Measurements from ENCODE around the gene PAPLN.

Gene PAPLN

DNA sequence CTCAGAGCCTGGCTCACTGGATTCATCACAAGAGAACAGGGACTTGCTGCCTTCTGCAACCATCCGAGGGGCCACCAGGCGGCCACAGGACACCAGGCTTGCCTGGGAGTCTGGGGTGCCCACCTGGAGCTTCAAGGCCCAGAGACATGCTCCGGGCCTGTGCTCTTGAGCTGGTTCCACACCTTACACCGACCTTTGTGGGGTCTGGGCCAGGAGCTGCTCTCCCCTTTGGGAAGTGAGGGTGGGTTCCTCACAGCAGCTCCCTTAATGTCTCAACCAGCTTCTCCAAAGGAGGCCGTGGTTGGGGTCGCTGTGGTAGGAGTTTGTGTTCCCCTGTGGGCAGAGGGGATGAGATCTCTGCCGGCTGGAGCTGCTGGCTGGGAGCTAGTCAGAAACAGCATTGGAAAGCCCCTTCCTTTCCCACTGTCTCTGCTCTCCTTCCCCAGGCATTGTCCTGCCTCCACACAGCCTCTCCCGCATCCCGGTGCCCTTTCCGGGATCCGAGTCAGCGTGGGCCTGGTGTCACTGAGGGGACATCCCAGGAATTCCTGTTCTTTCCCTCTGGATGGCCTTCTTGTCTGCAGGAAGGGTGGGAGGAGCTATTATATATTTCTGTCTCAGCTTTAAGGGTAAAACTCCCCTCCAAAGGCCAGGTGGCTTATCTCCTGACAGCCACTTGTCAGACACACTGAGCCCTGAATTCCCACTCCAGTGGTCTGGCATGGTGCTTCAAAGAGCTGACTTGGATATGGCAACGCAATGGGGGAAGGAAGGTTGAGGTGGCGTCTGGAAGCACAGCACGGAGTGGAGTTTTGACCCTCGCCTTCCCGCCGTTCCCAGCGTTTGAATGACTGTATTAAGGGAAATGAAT, 5.1 kb upstream of the PAPLN start:
- no peak for DNase-seq

DNA sequence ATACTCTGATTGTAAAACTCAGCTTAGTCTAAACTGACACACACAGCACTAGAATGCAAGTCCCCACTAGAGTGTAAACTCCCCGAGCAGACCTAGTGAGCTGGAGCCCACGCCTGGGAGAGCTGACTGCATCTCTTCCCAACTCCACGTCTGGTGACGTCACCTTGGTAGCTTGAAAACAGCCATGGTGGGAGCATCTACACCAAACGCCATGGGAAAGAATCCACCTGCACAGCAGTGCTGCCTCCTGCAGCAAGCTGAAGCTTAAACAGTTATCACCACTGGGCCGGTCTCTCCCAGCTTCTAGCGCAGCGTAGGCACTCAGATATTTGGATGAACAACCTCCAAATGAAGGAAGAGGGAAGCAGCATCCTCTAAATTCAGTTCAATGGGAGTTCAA, 4.3 kb upstream of the PAPLN start:
- DNase-seq, result no peak

DNA sequence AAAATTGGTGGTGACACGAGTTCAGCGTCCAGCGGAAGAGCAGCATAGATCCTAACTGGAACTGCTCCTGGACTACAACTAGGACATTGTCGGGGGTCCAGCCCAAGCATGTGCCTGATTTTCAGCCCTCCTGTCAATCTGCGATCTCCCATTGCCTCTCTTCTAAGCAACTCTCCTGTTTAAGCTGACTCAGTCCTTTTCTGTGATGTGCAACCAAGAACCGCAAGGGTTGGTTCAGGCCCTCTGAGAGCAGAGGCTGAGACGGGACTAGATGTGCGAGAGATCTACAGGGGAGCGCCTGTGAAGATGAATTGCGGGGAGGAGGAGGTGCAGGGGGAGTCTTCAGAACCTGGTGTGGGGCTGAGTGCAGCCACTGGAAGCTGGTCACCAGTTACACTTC, 3.7 kb upstream of the PAPLN start:
- no peak for DNase-seq

DNA sequence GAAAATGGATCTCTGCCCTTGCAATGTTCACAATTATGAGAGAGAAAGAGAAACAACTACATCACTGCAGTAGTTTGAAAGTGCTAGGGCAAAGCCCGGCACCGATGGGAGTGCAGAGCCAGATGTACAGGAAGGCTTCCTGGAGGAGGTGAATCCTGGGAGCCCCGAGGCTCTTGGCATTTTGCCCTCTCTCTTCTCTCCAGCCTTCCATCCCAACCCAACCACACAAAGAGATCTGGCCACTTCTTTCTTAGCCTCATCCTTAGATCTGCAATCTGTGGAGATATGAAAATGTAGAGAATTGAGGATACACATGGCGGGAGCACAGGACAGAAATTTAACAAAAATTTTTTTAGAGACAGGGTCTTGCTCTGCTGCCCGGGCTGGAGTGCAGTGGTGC, 3.3 kb upstream of the PAPLN start:
- DNase-seq, result no peak

- DNase-seq, result no peak
Observed at GRCh38 chr14:73234586-73235394, 2.5 kb upstream of the PAPLN start.

DNA sequence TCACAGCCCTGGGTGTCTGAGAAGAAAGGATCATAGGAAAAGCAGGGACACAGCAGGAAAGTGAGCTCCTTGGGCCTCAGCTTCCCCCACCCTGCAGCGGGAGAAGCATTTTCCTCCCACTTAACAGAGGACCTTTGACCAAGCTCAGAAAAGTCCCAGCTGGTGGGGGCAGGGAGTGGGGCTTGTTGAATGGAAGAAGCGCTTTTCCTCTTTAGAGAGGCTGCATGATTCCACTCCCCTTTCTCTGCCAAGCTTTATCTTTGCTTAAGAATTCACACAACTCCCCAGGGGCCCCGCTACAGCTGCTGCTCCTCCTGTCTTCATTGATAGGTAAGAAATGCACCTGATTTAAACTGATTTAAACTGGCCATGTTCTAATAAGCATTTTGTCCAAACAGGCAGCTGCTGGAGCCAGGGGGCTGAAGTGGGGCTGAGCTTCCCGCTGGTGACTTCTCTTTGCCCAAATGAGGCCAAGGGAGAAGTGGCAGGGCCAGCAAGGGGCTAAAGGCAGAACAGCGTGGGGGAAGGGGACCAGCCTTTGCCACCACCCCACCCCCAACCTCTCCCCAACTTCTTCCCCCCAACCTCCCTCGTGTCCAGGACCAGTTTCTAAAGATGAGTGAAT, 1.7 kb upstream of the PAPLN start:
- no peak for DNase-seq

- no peak for DNase-seq
Observed at GRCh38 chr14:73236157-73236556, 1.1 kb upstream of the PAPLN start.

DNA sequence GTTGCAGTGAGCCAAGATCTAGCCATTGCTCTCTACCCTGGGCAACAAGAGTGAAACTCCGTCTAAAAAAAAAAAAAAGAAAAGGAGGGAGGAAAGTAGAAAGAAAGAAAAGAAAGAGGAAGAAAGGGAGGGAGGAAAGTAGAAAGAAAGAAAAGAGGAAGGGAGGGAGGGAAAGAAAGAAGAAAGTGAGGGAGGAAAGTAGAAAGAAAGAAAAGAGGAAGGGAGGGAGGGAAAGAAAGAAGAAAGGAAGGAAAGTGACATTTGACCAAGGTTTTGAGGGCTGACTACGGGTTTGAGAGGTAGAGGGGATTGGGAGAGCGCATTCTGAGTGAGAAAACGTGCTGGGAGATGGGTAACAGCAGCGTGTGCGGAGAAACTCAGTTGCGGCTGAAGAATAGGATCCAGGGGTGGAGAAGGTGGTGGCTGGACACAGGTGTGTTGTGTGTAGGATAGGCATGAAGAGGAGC, 521 bp upstream of the PAPLN start:
- no peak for DNase-seq

- no peak for DNase-seq
Observed at GRCh38 chr14:73237786-73238423, 599 bp downstream of the PAPLN start.

DNA sequence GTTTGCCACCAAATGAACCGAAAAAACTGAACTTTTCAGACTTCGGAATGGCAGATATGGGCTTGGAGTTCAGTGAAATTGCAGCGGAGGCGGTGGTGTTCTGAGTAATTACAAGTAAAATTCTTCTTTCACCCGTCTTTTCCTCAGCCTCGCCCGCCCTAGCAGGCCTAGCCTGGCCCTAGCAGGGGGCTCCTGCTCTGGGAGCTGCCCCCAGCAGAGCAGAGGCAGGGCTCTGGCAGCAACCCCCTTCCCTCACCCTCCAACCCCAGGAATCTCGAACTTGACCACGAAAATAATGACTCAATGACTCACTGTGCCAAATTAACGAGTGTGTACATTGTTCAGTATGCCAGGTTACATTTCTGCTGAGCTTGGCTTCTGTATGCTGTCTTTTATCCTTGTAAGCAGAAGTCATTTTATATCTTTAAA, 1.1 kb downstream of the PAPLN start:
- peak; percentile 85 for DNase-seq

GRCh38 chr14:73238941-73239340, 1.6 kb downstream of the PAPLN start:
- DNase-seq, result no peak

GRCh38 chr14:73239393-73240241, 2.3 kb downstream of the PAPLN start:
- DNase-seq, result no peak

DNA sequence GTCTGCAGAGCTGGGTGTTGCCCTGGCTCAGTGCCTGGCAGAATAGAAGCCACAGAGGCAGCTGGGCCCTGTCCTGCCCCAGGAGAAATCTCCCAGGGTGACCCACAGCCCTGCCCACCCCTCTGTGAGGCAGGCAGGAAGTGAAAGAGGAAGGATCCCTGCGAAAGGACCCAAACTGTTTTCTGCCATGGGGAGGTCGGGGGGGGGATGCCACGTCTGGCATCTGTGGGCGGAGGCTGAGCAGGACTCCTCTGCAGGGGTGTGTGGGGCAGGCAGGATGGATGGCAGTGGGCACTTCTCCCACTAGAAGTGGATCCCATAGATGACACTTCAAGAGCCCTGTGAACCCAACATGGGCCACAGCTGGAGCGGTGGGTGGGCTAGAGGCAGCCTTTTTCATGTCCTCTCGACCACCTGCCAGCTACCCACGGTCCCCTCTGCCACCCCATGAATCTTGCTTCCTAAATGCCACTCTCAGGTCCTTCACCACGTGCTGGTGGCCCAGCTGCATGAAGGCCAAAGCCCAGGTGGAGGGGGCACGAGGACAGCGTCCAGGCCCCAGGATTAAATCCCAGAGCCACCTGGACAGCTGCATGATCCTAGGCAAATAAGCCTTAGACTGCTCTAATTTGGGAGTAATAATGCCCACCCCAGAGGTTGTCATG, 3.6 kb downstream of the PAPLN start:
- DNase-seq, result no peak

DNA sequence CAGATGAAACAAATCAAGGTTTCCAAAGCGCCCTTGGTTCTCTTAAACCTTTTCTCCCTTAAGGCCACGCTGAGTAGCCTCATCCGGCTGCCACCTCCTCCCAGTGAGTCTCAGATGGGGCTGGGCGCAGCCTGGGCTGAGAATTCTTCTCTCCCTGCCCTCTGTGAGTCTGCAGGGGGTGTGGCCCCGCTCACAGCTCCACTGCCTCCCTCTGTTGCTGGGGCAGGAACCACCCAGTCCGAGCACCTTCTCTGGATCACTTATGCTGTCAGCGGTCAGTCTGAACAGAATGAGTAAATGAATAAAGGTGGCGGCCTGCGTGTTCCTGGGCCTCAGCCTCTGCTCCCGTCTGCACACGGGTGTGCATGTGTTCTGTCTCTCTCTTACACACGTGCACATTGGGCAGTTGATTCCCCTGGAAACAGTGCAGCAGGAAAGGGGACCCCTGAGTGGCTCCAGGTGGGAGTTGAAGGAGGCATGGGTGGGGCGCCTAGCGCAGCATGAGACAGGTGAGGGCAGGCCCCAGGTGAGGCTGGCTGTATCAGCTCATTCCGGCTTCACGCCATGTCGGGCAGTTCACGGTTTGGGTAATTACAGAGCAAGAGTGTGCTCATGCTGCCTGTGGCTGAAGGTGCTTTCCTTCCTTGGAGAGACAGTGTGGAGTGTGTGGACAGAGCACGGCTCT, 4.3 kb downstream of the PAPLN start:
- DNase-seq, result peak; percentile 73

GRCh38 chr14:73242357-73242901, 5.1 kb downstream of the PAPLN start:
- DNase-seq, result peak; percentile 82

GRCh38 chr14:73243341-73243740, 6.0 kb downstream of the PAPLN start:
- no peak for DNase-seq

GRCh38 chr14:73243748-73244147, 6.4 kb downstream of the PAPLN start:
- no peak for DNase-seq

DNA sequence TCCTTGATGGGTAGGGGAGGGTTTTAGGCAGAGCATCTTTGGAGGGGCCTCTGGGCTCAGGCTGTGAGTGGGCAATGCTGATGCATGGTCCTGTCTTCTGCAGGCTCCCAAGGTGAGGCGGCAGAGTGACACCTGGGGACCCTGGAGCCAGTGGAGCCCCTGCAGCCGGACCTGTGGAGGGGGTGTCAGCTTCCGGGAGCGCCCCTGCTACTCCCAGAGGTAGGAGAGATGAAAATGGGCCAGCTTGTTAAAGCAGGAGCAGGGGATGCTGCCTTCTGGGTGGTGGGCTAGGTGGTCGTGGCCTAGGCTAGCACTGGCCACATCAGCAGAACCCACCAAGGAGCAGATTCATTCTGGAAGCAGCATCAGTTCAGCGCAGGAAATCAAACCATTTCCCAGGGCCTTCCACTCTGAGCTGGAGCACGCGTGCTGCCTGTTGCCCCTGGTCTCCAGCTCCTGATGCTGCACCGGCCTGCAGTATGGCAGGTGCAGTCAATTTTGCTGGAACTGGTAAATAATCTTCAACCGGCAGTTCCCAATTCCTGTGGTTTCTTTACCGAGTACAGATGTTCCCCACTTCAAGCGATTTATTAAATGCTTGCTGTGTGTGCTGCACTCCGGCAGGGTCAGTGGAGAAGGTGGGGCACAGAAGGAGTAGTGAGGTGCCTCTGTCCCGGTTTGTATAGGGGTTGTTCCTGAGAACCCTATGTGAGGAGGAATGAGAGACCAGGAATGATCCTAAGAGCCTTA, 7.4 kb downstream of the PAPLN start:
- DNase-seq, result no peak

- no peak for DNase-seq
Observed at GRCh38 chr14:73245480-73246325, 8.4 kb downstream of the PAPLN start.

All from kidney glomerular epithelial cell (primary cell).